ENCODE measurements around the gene ENKUR.

Gene ENKUR

DNA sequence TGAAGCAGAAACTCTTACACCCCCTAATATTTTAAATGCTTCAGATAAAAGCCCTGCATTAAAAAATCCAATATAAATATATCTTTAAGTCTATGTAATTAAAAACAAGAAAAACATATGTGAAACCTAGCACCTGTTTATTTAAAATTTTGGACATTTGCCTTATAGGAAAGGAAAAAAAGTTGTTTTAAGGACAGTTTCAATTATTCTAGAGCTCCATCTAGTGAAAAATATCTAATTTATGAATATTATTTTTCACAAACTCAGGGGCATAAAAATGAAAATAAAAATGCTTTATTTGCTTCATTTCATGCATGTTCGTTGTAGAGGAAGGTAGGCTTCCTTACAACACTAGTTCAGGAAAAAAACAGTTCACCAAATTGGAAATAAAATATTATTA, 26.1 kb downstream of the ENKUR start:
- H3K4me3 ChIP-seq (ENCODE audit: insufficient read length, low read depth), result no peak overlapping the region
- H3K4me1 ChIP-seq (ENCODE audit: insufficient read depth, insufficient read length), result no peaks in the 10 kb centered on the region
- TF ChIP-seq ZNF274 (IDR thresholded peaks at IDR 0.05; ENCODE audit: low read depth, low read length), result no peak
- H3K27me3 ChIP-seq (ENCODE audit: insufficient read depth, insufficient read length), result no peaks in the 10 kb centered on the region
- no peaks in the 10 kb centered on the region for H3K9me3 ChIP-seq (ENCODE audit: insufficient read depth, low read length)
- no peak for DNase-seq (ENCODE audit: low read depth, low spot score)
- no peak overlapping the region for H3K9ac ChIP-seq (ENCODE audit: insufficient read length, low read depth)
- H3K36me3 ChIP-seq (ENCODE audit: insufficient read depth, insufficient read length, low read length), result no peaks in the 10 kb centered on the region

GRCh38 chr10:24988831-24989640, 26.9 kb downstream of the ENKUR start:
- no peaks in the 10 kb centered on the region for H3K9me3 ChIP-seq (ENCODE audit: insufficient read depth, low read length)
- DNase-seq (ENCODE audit: low read depth, low spot score), result no peak
- H3K27me3 ChIP-seq (ENCODE audit: insufficient read depth, insufficient read length), result no peaks in the 10 kb centered on the region
- no peaks in the 10 kb centered on the region for H3K4me1 ChIP-seq (ENCODE audit: insufficient read depth, insufficient read length)
- no peak overlapping the region for H3K4me3 ChIP-seq (ENCODE audit: insufficient read length, low read depth)
- no peaks in the 10 kb centered on the region for H3K36me3 ChIP-seq (ENCODE audit: insufficient read depth, insufficient read length, low read length)
- no peak overlapping the region for H3K9ac ChIP-seq (ENCODE audit: insufficient read length, low read depth)
- no peak for TF ChIP-seq ZNF274 (IDR thresholded peaks at IDR 0.05; ENCODE audit: low read depth, low read length)
- no peak for TF ChIP-seq SUZ12 (IDR thresholded peaks at IDR 0.05; ENCODE audit: extremely low read depth, insufficient read depth, insufficient read length)

DNA sequence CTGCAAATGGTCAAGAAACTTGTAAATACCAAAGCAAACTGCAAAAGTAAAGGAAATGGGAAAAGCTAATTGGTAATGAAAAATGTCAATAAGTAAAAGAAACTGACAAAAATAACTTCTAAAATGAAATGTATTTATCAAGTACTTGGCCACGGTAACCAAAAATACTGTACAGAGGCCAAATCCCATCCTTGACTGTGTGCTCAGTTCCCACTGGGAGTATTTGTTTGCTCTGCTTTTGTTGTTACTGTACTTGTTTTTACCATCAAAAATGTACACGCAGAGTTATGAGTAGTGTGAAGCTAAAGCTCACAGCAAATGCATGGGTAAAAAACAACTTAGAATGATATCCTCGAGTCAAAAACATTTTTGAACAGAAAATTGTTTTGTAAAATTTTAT, 31.1 kb downstream of the ENKUR start:
- Histone ChIP-seq H3K4me1 (ENCODE audit: insufficient read depth, insufficient read length) (no peaks in the 10 kb centered on the region), H3K4me3 (ENCODE audit: insufficient read length, low read depth) (no peak overlapping the region), H3K36me3 (ENCODE audit: insufficient read depth, insufficient read length, low read length) (no peaks in the 10 kb centered on the region), H3K27me3 (ENCODE audit: insufficient read depth, insufficient read length) (no peaks in the 10 kb centered on the region), H3K9ac (ENCODE audit: insufficient read length, low read depth) (no peak overlapping the region), H3K9me3 (ENCODE audit: insufficient read depth, low read length) (no peaks in the 10 kb centered on the region)
- no peak for TF ChIP-seq ZNF274 (IDR thresholded peaks at IDR 0.05; ENCODE audit: low read depth, low read length)
- no peak for TF ChIP-seq SUZ12 (IDR thresholded peaks at IDR 0.05; ENCODE audit: extremely low read depth, insufficient read depth, insufficient read length)
- no peak for TF ChIP-seq YY1 (IDR thresholded peaks at IDR 0.05; ENCODE audit: insufficient read depth, insufficient read length)
- no peak for DNase-seq (ENCODE audit: low read depth, low spot score)

DNA sequence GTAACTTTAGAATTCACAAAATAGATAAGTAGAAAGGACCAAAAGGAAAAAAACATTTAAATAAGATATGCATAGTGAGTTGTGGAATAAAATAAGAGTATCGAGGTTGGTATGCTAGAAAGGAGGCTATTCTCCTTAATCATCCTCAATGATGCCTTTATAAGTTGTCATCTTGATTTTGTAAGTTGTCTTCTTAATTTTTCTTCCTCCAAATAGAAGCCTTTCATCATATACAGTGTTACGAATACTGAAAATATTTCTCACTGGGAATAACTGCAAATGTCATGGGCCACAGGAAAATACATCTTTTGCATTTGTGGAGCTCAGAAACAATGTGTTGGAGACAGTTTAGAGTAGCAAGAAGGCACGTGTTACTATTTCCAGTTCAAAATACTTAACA, 32.0 kb downstream of the ENKUR start:
- Histone ChIP-seq H3K4me3 (ENCODE audit: insufficient read length, low read depth) (no peak overlapping the region), H3K4me1 (ENCODE audit: insufficient read depth, insufficient read length) (no peaks in the 10 kb centered on the region), H3K27me3 (ENCODE audit: insufficient read depth, insufficient read length) (no peaks in the 10 kb centered on the region), H3K36me3 (ENCODE audit: insufficient read depth, insufficient read length, low read length) (no peaks in the 10 kb centered on the region), H3K9me3 (ENCODE audit: insufficient read depth, low read length) (no peaks in the 10 kb centered on the region), H3K9ac (ENCODE audit: insufficient read length, low read depth) (no peak overlapping the region)
- DNase-seq (ENCODE audit: low read depth, low spot score), result no peak
- TF ChIP-seq YY1 (IDR thresholded peaks at IDR 0.05; ENCODE audit: insufficient read depth, insufficient read length), result no peak
- TF ChIP-seq SUZ12 (IDR thresholded peaks at IDR 0.05; ENCODE audit: extremely low read depth, insufficient read depth, insufficient read length), result no peak
- no peak for TF ChIP-seq ZNF274 (IDR thresholded peaks at IDR 0.05; ENCODE audit: low read depth, low read length)

DNA sequence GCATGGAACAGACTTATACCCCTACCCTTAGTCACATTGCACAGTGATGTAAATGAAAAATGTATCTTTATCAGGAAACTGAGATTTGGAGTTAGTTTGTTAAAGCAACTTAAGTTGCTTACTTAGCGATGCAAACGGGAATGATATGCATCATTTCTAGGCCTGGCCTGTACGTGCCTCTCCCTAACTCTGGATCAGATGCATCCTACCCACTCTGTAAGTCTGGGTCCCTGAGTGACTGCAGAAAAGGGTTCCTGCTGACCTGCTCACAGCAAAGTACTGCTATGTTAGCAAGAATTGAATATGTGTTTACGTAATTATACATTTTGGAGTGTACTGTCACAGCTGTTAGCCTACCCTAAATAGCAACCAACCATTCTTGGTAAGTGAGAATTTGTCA, 32.8 kb downstream of the ENKUR start:
- Histone ChIP-seq H3K9me3 (ENCODE audit: insufficient read depth, low read length) (no peaks in the 10 kb centered on the region), H3K27me3 (ENCODE audit: insufficient read depth, insufficient read length) (no peaks in the 10 kb centered on the region)
- TF ChIP-seq ZNF274 (IDR thresholded peaks at IDR 0.05; ENCODE audit: low read depth, low read length) (no peak), YY1 (IDR thresholded peaks at IDR 0.05; ENCODE audit: insufficient read depth, insufficient read length) (no peak), SUZ12 (IDR thresholded peaks at IDR 0.05; ENCODE audit: extremely low read depth, insufficient read depth, insufficient read length) (no peak)

DNA sequence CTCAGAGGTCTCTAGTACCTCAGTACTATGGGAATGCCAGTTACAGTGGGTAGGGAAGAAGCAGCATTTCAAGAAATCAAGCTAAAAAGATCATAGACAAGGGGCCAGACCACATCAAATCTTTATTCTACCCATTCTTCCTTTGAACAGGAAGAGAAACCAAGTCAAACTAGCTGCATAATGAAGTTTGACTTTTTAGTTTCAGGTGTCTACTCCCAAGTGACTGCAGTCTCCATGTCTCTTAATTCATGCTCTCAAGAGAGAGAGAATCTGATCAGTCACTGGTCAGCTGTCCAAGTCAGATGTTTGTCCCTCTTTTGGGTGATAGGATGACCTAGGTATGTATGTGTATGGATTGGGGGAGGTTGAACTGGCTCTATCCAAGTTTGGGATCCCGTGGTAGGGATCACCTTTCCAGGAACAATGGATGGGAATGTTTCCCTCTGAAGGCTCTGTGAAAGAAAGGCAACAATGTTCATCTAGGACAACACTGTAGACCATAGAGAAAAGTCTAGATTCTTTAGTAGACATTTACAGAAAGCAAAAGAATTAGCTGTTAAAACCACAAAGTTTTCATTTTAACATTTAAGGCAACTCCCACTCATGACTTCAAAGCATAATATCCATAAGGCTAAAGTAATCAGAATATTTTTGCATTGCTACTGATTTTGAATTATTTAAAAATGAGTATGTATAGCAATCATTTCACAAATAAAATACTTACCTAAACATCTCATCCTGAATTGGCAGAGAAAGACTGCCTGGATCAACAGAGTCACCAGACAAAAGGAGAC, 33.4 kb downstream of the ENKUR start:
- Histone ChIP-seq H3K27me3 (ENCODE audit: insufficient read depth, insufficient read length) (no peaks in the 10 kb centered on the region), H3K4me1 (ENCODE audit: insufficient read depth, insufficient read length) (no peaks in the 10 kb centered on the region), H3K4me3 (ENCODE audit: insufficient read length, low read depth) (no peak overlapping the region), H3K36me3 (ENCODE audit: insufficient read depth, insufficient read length, low read length) (no peaks in the 10 kb centered on the region), H3K9ac (ENCODE audit: insufficient read length, low read depth) (no peak overlapping the region), H3K9me3 (ENCODE audit: insufficient read depth, low read length) (no peaks in the 10 kb centered on the region)
- TF ChIP-seq ZNF274 (IDR thresholded peaks at IDR 0.05; ENCODE audit: low read depth, low read length) (no peak), YY1 (IDR thresholded peaks at IDR 0.05; ENCODE audit: insufficient read depth, insufficient read length) (no peak), SUZ12 (IDR thresholded peaks at IDR 0.05; ENCODE audit: extremely low read depth, insufficient read depth, insufficient read length) (no peak)
- DNase-seq (ENCODE audit: low read depth, low spot score), result no peak

More for the DNA sequence above, 32.8 kb downstream of the ENKUR start:
- no peak for DNase-seq (ENCODE audit: low read depth, low spot score)
- no peaks in the 10 kb centered on the region for H3K4me1 ChIP-seq (ENCODE audit: insufficient read depth, insufficient read length)
- no peak overlapping the region for H3K4me3 ChIP-seq (ENCODE audit: insufficient read length, low read depth)
- H3K9ac ChIP-seq (ENCODE audit: insufficient read length, low read depth), result no peak overlapping the region
- H3K36me3 ChIP-seq (ENCODE audit: insufficient read depth, insufficient read length, low read length), result no peaks in the 10 kb centered on the region

DNA sequence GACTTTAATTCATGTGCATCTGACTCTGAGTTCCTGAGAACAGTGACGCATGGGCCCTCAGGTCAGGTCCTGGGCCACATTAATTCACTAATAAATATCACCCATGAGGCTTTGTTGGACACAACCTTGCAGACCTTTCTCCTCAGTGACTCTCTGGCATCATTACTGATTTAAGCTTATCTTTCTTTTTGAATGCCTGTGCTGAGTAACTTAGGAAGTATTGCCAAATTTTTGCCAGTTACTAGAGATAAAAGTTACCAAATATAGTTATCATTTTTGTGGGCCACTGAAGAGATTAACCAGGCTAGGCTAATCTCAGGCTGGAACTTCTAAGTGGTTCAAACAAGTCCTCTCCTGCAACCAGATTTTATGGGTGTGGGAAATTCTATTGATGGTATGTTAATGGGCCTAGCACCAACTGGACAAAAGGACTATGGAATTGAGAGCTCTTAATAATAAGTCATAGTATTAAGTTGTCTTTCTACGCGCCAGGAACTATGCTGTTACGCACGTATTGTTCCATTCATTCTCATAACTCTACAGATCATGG, 34.7 kb downstream of the ENKUR start:
- H3K4me1 ChIP-seq (ENCODE audit: insufficient read depth, insufficient read length), result no peaks in the 10 kb centered on the region
- no peak for DNase-seq (ENCODE audit: low read depth, low spot score)

More for the DNA sequence above, 34.7 kb downstream of the ENKUR start:
- H3K9me3 ChIP-seq (ENCODE audit: insufficient read depth, low read length), result no peaks in the 10 kb centered on the region
- no peaks in the 10 kb centered on the region for H3K27me3 ChIP-seq (ENCODE audit: insufficient read depth, insufficient read length)
- TF ChIP-seq ZNF274 (IDR thresholded peaks at IDR 0.05; ENCODE audit: low read depth, low read length) (no peak), SUZ12 (IDR thresholded peaks at IDR 0.05; ENCODE audit: extremely low read depth, insufficient read depth, insufficient read length) (no peak), YY1 (IDR thresholded peaks at IDR 0.05; ENCODE audit: insufficient read depth, insufficient read length) (no peak)
- no peak overlapping the region for H3K9ac ChIP-seq (ENCODE audit: insufficient read length, low read depth)
- no peaks in the 10 kb centered on the region for H3K36me3 ChIP-seq (ENCODE audit: insufficient read depth, insufficient read length, low read length)
- no peak overlapping the region for H3K4me3 ChIP-seq (ENCODE audit: insufficient read length, low read depth)
